Kidney (tissue), 14 donors: ENCODE data around the gene MGAT4B. TPM values are rescaled to one million over a fixed set of nuclear protein-coding genes. Genes with fewer than 3 reads are reported as not detected.
A peak's percentile ranks its signal among the peaks of the same experiment; 100 is the strongest.

Source experiments
- DNase-seq, 5 donors: peaks; one replicate each; pipeline ENCODE4 v3.0.0-alpha.2; 2013 to 2020
- FAIRE-seq: peaks from 2 replicates; lab custom pipeline; 2012; peaks lifted over from hg19 to GRCh38; lab: Jason Lieb, UNC
- H3K27ac ChIP-seq, 2 donors: one replicate each; pipeline ENCODE4 v1.7.0; 2013; ENCODE audit warnings: low read depth in 2 of 2, low read length in 2 of 2, inconsistent platforms in 1 of 2
- H3K27me3 ChIP-seq: one replicate; pipeline ENCODE4 v1.7.1; 2013; ENCODE audit warnings: low read length, inconsistent platforms; ENCODE audit not compliant: control insufficient read depth, insufficient read depth
- H3K36me3 ChIP-seq, 3 donors: one replicate each; pipeline versions ENCODE4 v1.7.0 to v1.7.1; 2013; ENCODE audit warnings: low read length in 3 of 3, control low read depth in 1 of 3, inconsistent platforms in 1 of 3; ENCODE audit not compliant: insufficient read depth in 3 of 3, control insufficient read depth in 2 of 3
- H3K4me1 ChIP-seq, 3 donors: one replicate each; pipeline versions ENCODE4 v1.7.0 to v1.7.1; 2013; ENCODE audit warnings: low read length in 3 of 3, inconsistent platforms in 1 of 3, low read depth in 1 of 3; ENCODE audit not compliant: control insufficient read depth in 2 of 3, insufficient read depth in 2 of 3
- H3K4me3 ChIP-seq, 3 donors: one replicate each; pipeline versions ENCODE4 v1.7.0 to v1.8.1; 2013; ENCODE audit warnings: low read length in 3 of 3, control low read depth in 1 of 3, inconsistent platforms in 1 of 3
- H3K9ac ChIP-seq, 3 donors: one replicate each; pipeline versions ENCODE4 v1.7.0 to v1.7.1; 2013; ENCODE audit warnings: low read length in 3 of 3, control low read depth in 1 of 3, inconsistent platforms in 1 of 3
- H3K9me3 ChIP-seq, 3 donors: one replicate each; pipeline versions ENCODE4 v1.7.0 to v1.7.1; 2013; ENCODE audit warnings: low read length in 3 of 3, control low read depth in 1 of 3, inconsistent platforms in 1 of 3; ENCODE audit not compliant: control insufficient read depth in 2 of 3, insufficient read depth in 1 of 3
- intact Hi-C: fragments of 100-400 bp; cut with DNase I; formaldehyde crosslinking; loops from one replicate; pipeline ENCODE4 v1.11.1; 2022
- polyA plus RNA-seq: library from polyadenylated mRNA; stranded (reverse); fragments of 350-450 nt; fragmentation: Illumina TruSeq; extraction: RNeasy Lipid Tissue Mini Kit (QIAGEN cat#74804); gene quantifications from one replicate; pipeline ENCODE4 v1.2.3, GENCODE V29; 2014; ENCODE audit warnings: low read depth, low replicate concordance; ENCODE audit not compliant: insufficient read depth
- total RNA-seq: library from RNA; stranded (reverse); fragmentation: NEBNext Ultra II Directional; extraction: Animal tissue kit (Norgen Biotek cat#: 25700); gene quantifications from one replicate; pipeline ENCODE4 v1.2.1, GENCODE V29; 2021
- TF ChIP-seq, protein P1 (sequence below): IDR thresholded peaks from 3 replicates; pipeline ENCODE4 v1.5.1; 2012; ENCODE audit warnings: mild to moderate bottlenecking, moderate library complexity, borderline replicate concordance; ENCODE audit not compliant: insufficient read depth; ENCODE audit errors: extremely low read depth
- donor health status: control.
- donor health status: control.
- donor health status: control.
- donor health status: control.
- donor health status: control.
- donor health status: DM: yes; HTN: yes; CAD: no.
- donor health status: Normal renal cell carcinoma (clear cell type).

The MGAT4B gene
- total and polyA plus RNA-seq, 2 donors from 2014 or later, result 79.4 to 174 TPM

DNA sequence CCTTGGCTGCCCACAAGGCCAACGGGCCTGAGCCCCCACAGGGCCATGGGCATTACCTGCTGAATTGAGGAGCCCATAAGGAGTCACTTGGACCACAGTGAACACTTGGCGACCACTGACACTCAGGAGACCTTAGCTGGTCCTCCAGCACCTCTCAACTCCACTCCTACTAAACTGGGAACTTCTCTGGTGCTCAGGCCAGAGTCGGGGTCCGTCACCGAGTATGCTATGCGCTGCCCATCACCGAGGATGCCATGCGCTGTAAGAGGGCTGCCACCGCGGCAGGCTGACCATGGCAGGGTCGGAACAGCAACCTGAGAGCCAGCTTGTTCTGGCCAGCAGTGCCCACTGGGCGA lies 13.4 kb upstream of the MGAT4B start:
- DNase-seq, result no peak
- intact Hi-C loops, result no loop called here
- peak overlapping the region in 2 of 3 donors; percentile 71 to 77 for H3K4me3 ChIP-seq
- H3K9me3 ChIP-seq, result no peaks in the 10 kb centered on the region
- no peaks in the 10 kb centered on the region for H3K27me3 ChIP-seq
- peaks cover 3 to 18% (median 9%) of the 10 kb centered on the region in 3 donors for H3K36me3 ChIP-seq
- peak overlapping the region; percentile 99 to 100 for H3K27ac ChIP-seq
- peak overlapping the region in 2 of 3 donors; percentile 74 to 98 for H3K9ac ChIP-seq
- FAIRE-seq, result no peak
- peaks cover 0 to 48% (median 44%) of the 10 kb centered on the region in 3 donors for H3K4me1 ChIP-seq
- TF ChIP-seq, protein P1, sequence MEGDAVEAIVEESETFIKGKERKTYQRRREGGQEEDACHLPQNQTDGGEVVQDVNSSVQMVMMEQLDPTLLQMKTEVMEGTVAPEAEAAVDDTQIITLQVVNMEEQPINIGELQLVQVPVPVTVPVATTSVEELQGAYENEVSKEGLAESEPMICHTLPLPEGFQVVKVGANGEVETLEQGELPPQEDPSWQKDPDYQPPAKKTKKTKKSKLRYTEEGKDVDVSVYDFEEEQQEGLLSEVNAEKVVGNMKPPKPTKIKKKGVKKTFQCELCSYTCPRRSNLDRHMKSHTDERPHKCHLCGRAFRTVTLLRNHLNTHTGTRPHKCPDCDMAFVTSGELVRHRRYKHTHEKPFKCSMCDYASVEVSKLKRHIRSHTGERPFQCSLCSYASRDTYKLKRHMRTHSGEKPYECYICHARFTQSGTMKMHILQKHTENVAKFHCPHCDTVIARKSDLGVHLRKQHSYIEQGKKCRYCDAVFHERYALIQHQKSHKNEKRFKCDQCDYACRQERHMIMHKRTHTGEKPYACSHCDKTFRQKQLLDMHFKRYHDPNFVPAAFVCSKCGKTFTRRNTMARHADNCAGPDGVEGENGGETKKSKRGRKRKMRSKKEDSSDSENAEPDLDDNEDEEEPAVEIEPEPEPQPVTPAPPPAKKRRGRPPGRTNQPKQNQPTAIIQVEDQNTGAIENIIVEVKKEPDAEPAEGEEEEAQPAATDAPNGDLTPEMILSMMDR, result no peak

GRCh38 chr5:179819296-179820126 lies 12.8 kb upstream of the MGAT4B start:
- Histone ChIP-seq H3K9ac (peak overlapping the region in 2 of 3 donors; percentile 74 to 98), H3K27me3 (no peaks in the 10 kb centered on the region), H3K36me3 (peaks cover under 1 to 12% (median 8%) of the 10 kb centered on the region in 3 donors), H3K4me3 (peak overlapping the region in 2 of 3 donors; percentile 71 to 77), H3K9me3 (no peaks in the 10 kb centered on the region), H3K4me1 (peaks cover 0 to 46% (median 38%) of the 10 kb centered on the region in 3 donors), H3K27ac (peak overlapping the region; percentile 99 to 100)
- peak; percentile 65 to 94 (median 75) for DNase-seq
- no peak for FAIRE-seq
- intact Hi-C loops, result no loop called here
- TF ChIP-seq, protein P1, result no peak

DNA sequence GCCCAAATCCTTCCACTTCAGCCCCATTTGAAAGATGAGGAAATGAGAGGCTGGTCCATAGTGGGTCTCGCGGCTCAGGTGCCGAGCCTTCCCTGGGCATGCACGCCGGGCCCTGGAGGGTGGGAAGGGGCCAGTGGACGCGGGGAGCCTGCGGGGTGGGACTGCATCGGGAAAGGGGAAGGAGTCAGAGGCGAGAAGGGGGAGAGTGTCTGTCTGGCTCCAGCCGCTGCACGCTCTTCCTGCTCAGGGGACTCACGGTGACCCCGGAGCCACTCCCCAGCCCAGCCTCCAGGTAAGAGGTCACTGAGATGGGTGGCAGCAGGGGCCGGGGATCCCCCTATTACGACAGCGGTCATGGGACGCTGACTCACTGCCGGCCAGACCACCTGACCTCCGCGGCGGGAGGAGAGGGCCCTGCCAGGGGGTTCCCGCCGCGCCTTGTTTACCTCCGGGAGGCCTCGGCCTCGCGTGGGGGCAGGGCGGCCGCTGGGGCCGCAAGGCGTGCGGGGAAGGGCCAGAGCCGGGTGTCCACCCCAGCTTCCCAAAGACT lies 12.2 kb upstream of the MGAT4B start:
- FAIRE-seq, result no peak
- Histone ChIP-seq H3K27ac (peak overlapping the region; percentile 99 to 100), H3K4me3 (peak overlapping the region in 1 of 3 donors; percentile 77), H3K9me3 (no peaks in the 10 kb centered on the region), H3K4me1 (peaks cover 0 to 40% (median 35%) of the 10 kb centered on the region in 3 donors), H3K27me3 (no peaks in the 10 kb centered on the region), H3K36me3 (peaks cover 0 to 5% (median 3%) of the 10 kb centered on the region in 3 donors), H3K9ac (peak overlapping the region in 1 of 3 donors; percentile 98)
- TF ChIP-seq, protein P1, result no peak
- peak; percentile 84 to 99 (median 93) for DNase-seq
- intact Hi-C loops, result no loop called here
